NCI-H524 (cell line): Measurements from ENCODE around the gene HPSE.

Experiments
- DNase-seq, 2 experiments: peaks; one replicate each; lab custom pipeline; 2025; lab: John Stamatoyannopoulos, UW

The HPSE gene

GRCh38 chr4:83247415-83248357, 87.0 kb downstream of the HPSE start:
- DNase-seq: no peak
